Neural cell (in vitro differentiated cells): ENCODE results near the gene ARSB. TPM values are rescaled to one million over a fixed set of nuclear protein-coding genes. Genes with fewer than 3 reads are reported as not detected.

ENCODE experiments used
- H2AFZ ChIP-seq: fragments of 200-600, 300-800 bp; sonication (generic), shearing (Covaris generic); 2 replicates; pipeline ENCODE4 v1.6.0; 2014; ENCODE audit warnings: low read depth, mild to moderate bottlenecking, antibody characterized with exemption, low read length, moderate library complexity
- H3F3A ChIP-seq: fragments of 200-600 bp; shearing (Covaris generic); 2 replicates; pipeline ENCODE4 v1.6.1; 2016; ENCODE audit warnings: mild to moderate bottlenecking, moderate library complexity, mixed read lengths, antibody characterized with exemption, low read length; ENCODE audit not compliant: insufficient read depth, poor library complexity, severe bottlenecking
- H3K27ac ChIP-seq: fragments of 200-600, 300-800 bp; sonication (generic), shearing (Covaris generic); 2 replicates; pipeline ENCODE4 v1.5.1; 2014; ENCODE audit warnings: mild to moderate bottlenecking, low read length, moderate library complexity
- H3K27me3 ChIP-seq: fragments of 300-800, 200-600 bp; sonication (generic), shearing (Covaris generic); 2 replicates; pipeline ENCODE4 v1.6.0; 2014; ENCODE audit warnings: mild to moderate bottlenecking, low read depth, low read length, moderate library complexity; ENCODE audit not compliant: insufficient read depth
- H3K36me3 ChIP-seq: fragments of 300-800, 200-600 bp; sonication (generic), shearing (Covaris generic); 2 replicates; pipeline ENCODE4 v1.5.1; 2014; ENCODE audit warnings: mild to moderate bottlenecking, antibody characterized with exemption, low read length, moderate library complexity; ENCODE audit not compliant: insufficient read depth
- H3K4me2 ChIP-seq: fragments of 300-800, 200-600 bp; sonication (generic), shearing (Covaris generic); 2 replicates; pipeline ENCODE4 v1.6.0; 2014; ENCODE audit warnings: mild to moderate bottlenecking, low read length
- H3K4me3 ChIP-seq: fragments of 300-800, 200-600 bp; sonication (generic), shearing (Covaris generic); 2 replicates; pipeline ENCODE4 v1.5.1; 2014; ENCODE audit warnings: mild to moderate bottlenecking, low read length, moderate library complexity
- H3K79me2 ChIP-seq: fragments of 200-600 bp; shearing (Covaris generic); replicated peaks from 2 replicates; pipeline ENCODE4 v1.6.0; 2014; ENCODE audit warnings: mild to moderate bottlenecking, low read length, moderate library complexity; ENCODE audit not compliant: insufficient read depth
- H3K9ac ChIP-seq: fragments of 300-800, 200-600 bp; sonication (generic), shearing (Covaris generic); 2 replicates; pipeline ENCODE4 v1.6.1; 2016; ENCODE audit warnings: mild to moderate bottlenecking, low read length, mixed read lengths
- H3K9me2 ChIP-seq: fragments of 200-600 bp; shearing (Covaris generic); 2 replicates; pipeline ENCODE4 v1.6.1; 2016; ENCODE audit warnings: mild to moderate bottlenecking, low read length, mixed read lengths; ENCODE audit not compliant: insufficient read depth
- H3K9me3 ChIP-seq: fragments of 200-600, 300-800 bp; sonication (generic), shearing (Covaris generic); 2 replicates; pipeline ENCODE4 v1.6.1; 2016; ENCODE audit warnings: mild to moderate bottlenecking, mixed run types, low read length, moderate library complexity, mixed read lengths
- H4K20me1 ChIP-seq: fragments of 200-600 bp; shearing (Covaris generic); 2 replicates; pipeline ENCODE4 v1.6.1; 2016; ENCODE audit warnings: mild to moderate bottlenecking, mixed run types; ENCODE audit not compliant: insufficient read depth
- CTCF ChIP-seq: fragments of 450-650 bp; IDR thresholded peaks from 2 replicates; pipeline ENCODE4 v1.5.1; 2014; ENCODE audit warnings: antibody characterized with exemption, mild to moderate bottlenecking, moderate library complexity; ENCODE audit not compliant: poor library complexity, severe bottlenecking
- EP300 ChIP-seq: fragments of 450-650 bp; conservative IDR thresholded peaks from 2 replicates; pipeline ENCODE4 v1.6.1; 2014; ENCODE audit warnings: antibody characterized with exemption, mild to moderate bottlenecking, moderate library complexity; ENCODE audit not compliant: poor library complexity, severe bottlenecking
- EZH2 ChIP-seq: fragments of 200-600, 300-800 bp; shearing (Covaris generic), sonication (generic); IDR thresholded peaks from 2 replicates; pipeline ENCODE4 v1.6.1; 2014; ENCODE audit warnings: antibody characterized with exemption, low read length, borderline replicate concordance, mild to moderate bottlenecking; ENCODE audit not compliant: insufficient read depth, poor library complexity, severe bottlenecking
- MXI1 ChIP-seq: fragments of 450-650 bp; conservative IDR thresholded peaks from 2 replicates; pipeline ENCODE4 v1.6.1; 2014; ENCODE audit warnings: antibody characterized with exemption, mild to moderate bottlenecking; ENCODE audit not compliant: poor library complexity, severe bottlenecking
- POLR2AphosphoS5 ChIP-seq: IDR thresholded peaks from 2 replicates; pipeline ENCODE4 v1.6.1; 2012
- RAD21 ChIP-seq: fragments of 450-650 bp; conservative IDR thresholded peaks from 2 replicates; pipeline ENCODE4 v1.6.1; 2014; ENCODE audit warnings: antibody characterized with exemption, mild to moderate bottlenecking, moderate library complexity
- SMC3 ChIP-seq: fragments of 450-650 bp; conservative IDR thresholded peaks from 2 replicates; pipeline ENCODE4 v1.6.1; 2014; ENCODE audit warnings: antibody characterized with exemption, mild to moderate bottlenecking, moderate library complexity; ENCODE audit not compliant: poor library complexity
- TAF1 ChIP-seq: IDR thresholded peaks from 2 replicates; pipeline ENCODE4 v1.6.1; 2012; ENCODE audit warnings: low read depth
- polyA plus RNA-seq: library from polyadenylated mRNA; depleted of rRNA; stranded (reverse); fragments of >200 nt; gene quantifications from 2 replicates; pipeline ENCODE4 v1.2.3, GENCODE V29; 2014
- TF ChIP-seq, protein P1 (sequence below): IDR thresholded peaks from 2 replicates; pipeline ENCODE4 v1.6.1; 2012; ENCODE audit warnings: borderline replicate concordance

ARSB gene
- polyA plus RNA-seq, 1 donor from 2014 or later, result 8.7 TPM

- H3K9me2 ChIP-seq, result no peaks in the 10 kb centered on the region
- H3K27me3 ChIP-seq, result no peaks in the 10 kb centered on the region
- H3K79me2 ChIP-seq, result no peaks in the 10 kb centered on the region
- H2AFZ ChIP-seq, result no peak overlapping the region
- no peak for TF ChIP-seq CTCF
- TF ChIP-seq SMC3, result no peak
- TF ChIP-seq POLR2AphosphoS5, result no peak
- TF ChIP-seq MXI1, result no peak
- TF ChIP-seq RAD21, result no peak
- no peak for TF ChIP-seq EZH2
- no peak for TF ChIP-seq TAF1
- TF ChIP-seq, protein P1, sequence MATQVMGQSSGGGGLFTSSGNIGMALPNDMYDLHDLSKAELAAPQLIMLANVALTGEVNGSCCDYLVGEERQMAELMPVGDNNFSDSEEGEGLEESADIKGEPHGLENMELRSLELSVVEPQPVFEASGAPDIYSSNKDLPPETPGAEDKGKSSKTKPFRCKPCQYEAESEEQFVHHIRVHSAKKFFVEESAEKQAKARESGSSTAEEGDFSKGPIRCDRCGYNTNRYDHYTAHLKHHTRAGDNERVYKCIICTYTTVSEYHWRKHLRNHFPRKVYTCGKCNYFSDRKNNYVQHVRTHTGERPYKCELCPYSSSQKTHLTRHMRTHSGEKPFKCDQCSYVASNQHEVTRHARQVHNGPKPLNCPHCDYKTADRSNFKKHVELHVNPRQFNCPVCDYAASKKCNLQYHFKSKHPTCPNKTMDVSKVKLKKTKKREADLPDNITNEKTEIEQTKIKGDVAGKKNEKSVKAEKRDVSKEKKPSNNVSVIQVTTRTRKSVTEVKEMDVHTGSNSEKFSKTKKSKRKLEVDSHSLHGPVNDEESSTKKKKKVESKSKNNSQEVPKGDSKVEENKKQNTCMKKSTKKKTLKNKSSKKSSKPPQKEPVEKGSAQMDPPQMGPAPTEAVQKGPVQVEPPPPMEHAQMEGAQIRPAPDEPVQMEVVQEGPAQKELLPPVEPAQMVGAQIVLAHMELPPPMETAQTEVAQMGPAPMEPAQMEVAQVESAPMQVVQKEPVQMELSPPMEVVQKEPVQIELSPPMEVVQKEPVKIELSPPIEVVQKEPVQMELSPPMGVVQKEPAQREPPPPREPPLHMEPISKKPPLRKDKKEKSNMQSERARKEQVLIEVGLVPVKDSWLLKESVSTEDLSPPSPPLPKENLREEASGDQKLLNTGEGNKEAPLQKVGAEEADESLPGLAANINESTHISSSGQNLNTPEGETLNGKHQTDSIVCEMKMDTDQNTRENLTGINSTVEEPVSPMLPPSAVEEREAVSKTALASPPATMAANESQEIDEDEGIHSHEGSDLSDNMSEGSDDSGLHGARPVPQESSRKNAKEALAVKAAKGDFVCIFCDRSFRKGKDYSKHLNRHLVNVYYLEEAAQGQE, result no peak
- no peak for TF ChIP-seq EP300
- H4K20me1 ChIP-seq, result no peaks in the 10 kb centered on the region
- H3K4me2 ChIP-seq, result no peak overlapping the region
- no peaks in the 10 kb centered on the region for H3F3A ChIP-seq
- H3K9ac ChIP-seq, result no peak overlapping the region
- H3K9me3 ChIP-seq, result no peaks in the 10 kb centered on the region
- no peak overlapping the region for H3K27ac ChIP-seq
- H3K36me3 ChIP-seq, result no peaks in the 10 kb centered on the region
- H3K4me3 ChIP-seq, result no peak overlapping the region
These were observed 173.8 kb downstream of the ARSB start for GRCh38 chr5:78811121-78811817.

GRCh38 chr5:78810098-78810920, 174.8 kb downstream of the ARSB start:
- no peaks in the 10 kb centered on the region for H3K27me3 ChIP-seq
- no peaks in the 10 kb centered on the region for H4K20me1 ChIP-seq
- no peak overlapping the region for H3K9ac ChIP-seq
- no peaks in the 10 kb centered on the region for H3F3A ChIP-seq
- no peak overlapping the region for H3K4me2 ChIP-seq
- no peaks in the 10 kb centered on the region for H3K9me3 ChIP-seq
- no peaks in the 10 kb centered on the region for H3K9me2 ChIP-seq
- H3K36me3 ChIP-seq, result no peaks in the 10 kb centered on the region
- H3K4me3 ChIP-seq, result no peak overlapping the region
- H3K27ac ChIP-seq, result no peak overlapping the region
- no peak for TF ChIP-seq TAF1
- TF ChIP-seq MXI1, result no peak
- TF ChIP-seq, protein P1, result no peak
- TF ChIP-seq POLR2AphosphoS5, result no peak
- no peak for TF ChIP-seq CTCF
- no peak for TF ChIP-seq EZH2
- TF ChIP-seq SMC3, result no peak
- no peak overlapping the region for H2AFZ ChIP-seq
- no peaks in the 10 kb centered on the region for H3K79me2 ChIP-seq
